ENCODE measurements around the gene SMS. TPM values are rescaled to one million over a fixed set of nuclear protein-coding genes. Genes with fewer than 3 reads are reported as not detected.
"Not testable (repeated sequence)": the region's sequence is repeated elsewhere in the genome, so short reads cannot be mapped to it uniquely, and the experiment has no call there.

The SMS gene
- total RNA-seq, 2 donors from 2014 or later, result 40.3 to 41.3 TPM

DNA sequence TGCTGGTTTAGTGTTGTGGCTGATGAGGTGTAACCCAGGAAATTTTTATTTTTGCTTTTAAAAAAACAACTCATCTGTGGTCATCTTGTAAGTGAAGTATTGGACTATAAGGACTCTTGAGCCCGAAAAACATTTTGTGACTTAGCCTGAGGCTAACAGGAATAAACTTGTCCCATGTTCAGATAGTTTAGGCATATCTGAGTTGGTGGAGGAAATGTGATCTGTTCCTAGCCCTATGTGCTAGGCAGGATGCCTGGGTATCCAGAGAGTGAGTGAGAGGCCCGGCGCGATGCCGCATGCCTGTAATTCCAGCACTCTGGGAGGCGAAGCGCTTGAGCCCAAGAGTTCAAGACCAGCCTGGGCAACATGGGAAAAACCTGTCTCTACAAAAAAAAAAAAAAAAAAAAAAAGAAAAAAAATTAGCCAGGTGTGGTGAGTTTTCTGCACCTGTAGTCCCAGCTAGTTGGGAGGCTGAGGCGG, 3.7 kb downstream of the SMS start:
- Histone ChIP-seq H3K4me1 (peaks cover 0 to 17% of the 10 kb centered on the region in 2 donors), H3K36me3 (no peaks in the 10 kb centered on the region), H3K9me3 (no peaks in the 10 kb centered on the region), H3K4me3 (no peak overlapping the region), H3K27me3 (no peaks in the 10 kb centered on the region), H3K27ac (peak overlapping the region; percentile 5 to 76)
- TF ChIP-seq, protein P1, sequence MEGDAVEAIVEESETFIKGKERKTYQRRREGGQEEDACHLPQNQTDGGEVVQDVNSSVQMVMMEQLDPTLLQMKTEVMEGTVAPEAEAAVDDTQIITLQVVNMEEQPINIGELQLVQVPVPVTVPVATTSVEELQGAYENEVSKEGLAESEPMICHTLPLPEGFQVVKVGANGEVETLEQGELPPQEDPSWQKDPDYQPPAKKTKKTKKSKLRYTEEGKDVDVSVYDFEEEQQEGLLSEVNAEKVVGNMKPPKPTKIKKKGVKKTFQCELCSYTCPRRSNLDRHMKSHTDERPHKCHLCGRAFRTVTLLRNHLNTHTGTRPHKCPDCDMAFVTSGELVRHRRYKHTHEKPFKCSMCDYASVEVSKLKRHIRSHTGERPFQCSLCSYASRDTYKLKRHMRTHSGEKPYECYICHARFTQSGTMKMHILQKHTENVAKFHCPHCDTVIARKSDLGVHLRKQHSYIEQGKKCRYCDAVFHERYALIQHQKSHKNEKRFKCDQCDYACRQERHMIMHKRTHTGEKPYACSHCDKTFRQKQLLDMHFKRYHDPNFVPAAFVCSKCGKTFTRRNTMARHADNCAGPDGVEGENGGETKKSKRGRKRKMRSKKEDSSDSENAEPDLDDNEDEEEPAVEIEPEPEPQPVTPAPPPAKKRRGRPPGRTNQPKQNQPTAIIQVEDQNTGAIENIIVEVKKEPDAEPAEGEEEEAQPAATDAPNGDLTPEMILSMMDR (IDR thresholded peaks at IDR 0.05), result no peak
- DNase-seq (ENCODE audit: low spot score), result no peak

DNA sequence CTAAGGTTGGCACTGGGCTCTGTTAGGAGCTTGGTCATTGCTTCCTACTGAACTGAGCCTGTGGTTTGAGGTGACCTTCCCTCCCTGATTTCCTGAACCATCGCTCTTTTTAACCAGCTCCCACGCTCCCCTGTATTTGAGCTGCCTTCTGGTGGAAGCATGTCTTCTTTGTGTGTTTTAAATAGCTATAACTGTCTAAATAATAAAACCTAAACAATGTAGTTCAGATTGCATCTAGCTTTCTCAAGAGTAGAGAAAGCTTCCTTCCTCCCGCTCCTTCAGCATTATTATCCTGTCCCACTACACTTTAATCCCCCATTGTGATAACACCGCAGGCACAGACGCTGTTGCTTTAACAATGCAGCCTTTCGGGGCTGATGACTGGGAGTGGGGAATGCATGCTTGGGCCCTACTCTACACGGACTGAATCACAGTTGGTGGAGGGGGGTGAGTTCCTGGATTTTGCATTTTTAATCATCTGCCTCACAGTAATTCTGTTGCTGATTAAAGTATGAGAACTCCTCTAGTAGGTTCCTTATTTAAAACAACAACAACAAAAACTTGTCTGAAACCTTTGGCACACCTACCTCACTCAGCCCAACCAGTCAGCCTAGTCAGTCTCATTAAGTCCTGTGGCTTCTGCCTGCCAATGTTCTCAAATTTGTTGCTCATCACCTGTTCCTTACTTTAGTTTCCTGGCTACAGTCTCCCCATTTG, 6.6 kb downstream of the SMS start:
- Histone ChIP-seq H3K27ac (peak overlapping the region in 1 of 2 donors; percentile 67), H3K9me3 (no peaks in the 10 kb centered on the region), H3K27me3 (no peaks in the 10 kb centered on the region), H3K4me1 (peaks cover 0 to 17% of the 10 kb centered on the region in 2 donors), H3K36me3 (no peaks in the 10 kb centered on the region), H3K4me3 (no peak overlapping the region)
- no peak for DNase-seq (ENCODE audit: low spot score)
- TF ChIP-seq, protein P1 (IDR thresholded peaks at IDR 0.05), result no peak

DNA sequence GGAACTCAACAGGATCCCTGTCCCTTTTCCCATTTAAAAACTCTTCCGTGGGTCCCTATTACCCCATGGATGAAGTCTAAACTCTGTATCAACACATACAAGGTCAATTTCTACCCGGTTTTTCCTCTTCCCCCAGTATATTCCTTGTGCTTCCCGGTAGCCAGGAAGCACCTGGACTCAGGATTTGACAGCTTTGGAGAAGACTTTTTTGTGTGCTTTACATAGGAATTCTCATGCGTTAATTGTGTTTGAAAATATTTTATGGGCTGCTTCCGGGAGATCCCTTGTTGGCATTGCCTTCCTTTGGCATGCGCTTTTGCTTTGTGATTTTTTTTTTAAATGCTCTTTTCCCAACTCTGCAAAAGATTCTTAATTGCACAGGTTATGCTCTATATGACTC, 7.2 kb downstream of the SMS start:
- no peaks in the 10 kb centered on the region for H3K9me3 ChIP-seq
- H3K4me1 ChIP-seq, result peaks cover 0 to 17% of the 10 kb centered on the region in 2 donors
- no peak overlapping the region for H3K4me3 ChIP-seq
- H3K27me3 ChIP-seq, result no peaks in the 10 kb centered on the region
- DNase-seq (ENCODE audit: low spot score), result no peak
- peak overlapping the region in 1 of 2 donors; percentile 67 for H3K27ac ChIP-seq
- TF ChIP-seq, protein P1 (IDR thresholded peaks at IDR 0.05), result no peak
- H3K36me3 ChIP-seq, result no peaks in the 10 kb centered on the region

DNA sequence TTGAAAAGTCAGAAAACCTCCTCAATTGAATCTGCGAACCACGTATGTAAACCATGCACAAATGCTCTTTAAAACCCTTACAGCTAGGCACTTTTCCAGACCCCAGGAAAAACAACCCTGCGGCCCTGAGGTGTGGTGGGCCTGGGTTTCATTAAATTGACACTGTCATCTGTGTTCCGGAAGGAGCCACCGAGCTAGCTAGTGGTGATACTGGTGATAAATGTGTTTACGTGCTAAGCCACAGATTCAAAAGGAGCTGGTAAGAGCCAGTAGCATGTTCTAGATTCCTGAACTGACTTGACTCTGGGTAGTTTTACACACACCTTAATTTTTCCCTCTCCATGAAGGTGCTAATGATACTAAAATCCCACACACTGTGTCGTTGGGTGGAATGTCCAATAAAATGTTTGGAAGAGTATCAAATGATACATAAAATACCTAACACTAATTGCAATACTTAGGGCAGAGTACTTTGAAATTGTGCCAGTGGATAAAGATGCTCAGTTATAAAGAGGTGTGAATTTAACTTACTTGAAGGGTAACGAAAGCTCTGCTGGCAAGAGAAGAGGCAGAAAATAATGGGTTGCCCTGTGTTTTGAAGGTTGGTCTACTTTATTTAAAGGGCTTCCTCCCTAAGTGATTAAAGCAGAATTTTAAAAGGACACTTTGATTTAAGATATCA, 8.5 kb downstream of the SMS start:
- TF ChIP-seq, protein P1 (IDR thresholded peaks at IDR 0.05), result no peak
- no peak for DNase-seq (ENCODE audit: low spot score)
- Histone ChIP-seq H3K4me1 (peaks cover 0 to 17% of the 10 kb centered on the region in 2 donors), H3K4me3 (no peak overlapping the region), H3K36me3 (no peaks in the 10 kb centered on the region), H3K27me3 (no peaks in the 10 kb centered on the region), H3K9me3 (no peaks in the 10 kb centered on the region), H3K27ac (peak overlapping the region in 1 of 2 donors; percentile 48)

DNA sequence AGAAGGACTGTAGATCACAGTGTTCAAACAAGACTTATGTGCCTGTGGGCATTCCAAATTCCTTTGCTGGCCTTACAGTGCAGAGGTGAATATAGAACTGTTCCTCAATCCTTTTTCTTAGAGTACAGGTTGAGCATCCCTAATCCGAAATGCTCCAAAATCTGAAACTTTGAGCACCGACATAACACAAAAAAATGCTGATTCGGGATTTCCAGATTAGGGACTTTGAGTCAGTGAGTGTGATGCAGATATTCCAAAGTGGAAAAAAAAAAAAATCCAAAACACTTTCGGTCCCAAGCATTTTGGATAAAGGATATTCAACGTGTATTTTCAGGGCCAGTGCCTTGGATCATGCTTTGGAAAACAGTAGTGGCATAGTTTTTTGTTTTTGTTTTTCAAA, 9.2 kb downstream of the SMS start:
- Histone ChIP-seq H3K27ac (peak overlapping the region in 1 of 2 donors; percentile 48), H3K27me3 (no peaks in the 10 kb centered on the region), H3K36me3 (no peaks in the 10 kb centered on the region), H3K9me3 (no peaks in the 10 kb centered on the region), H3K4me1 (peaks cover 0 to 14% of the 10 kb centered on the region in 2 donors), H3K4me3 (no peak overlapping the region)
- TF ChIP-seq, protein P1 (IDR thresholded peaks at IDR 0.05), result no peak
- no peak for DNase-seq (ENCODE audit: low spot score)

DNA sequence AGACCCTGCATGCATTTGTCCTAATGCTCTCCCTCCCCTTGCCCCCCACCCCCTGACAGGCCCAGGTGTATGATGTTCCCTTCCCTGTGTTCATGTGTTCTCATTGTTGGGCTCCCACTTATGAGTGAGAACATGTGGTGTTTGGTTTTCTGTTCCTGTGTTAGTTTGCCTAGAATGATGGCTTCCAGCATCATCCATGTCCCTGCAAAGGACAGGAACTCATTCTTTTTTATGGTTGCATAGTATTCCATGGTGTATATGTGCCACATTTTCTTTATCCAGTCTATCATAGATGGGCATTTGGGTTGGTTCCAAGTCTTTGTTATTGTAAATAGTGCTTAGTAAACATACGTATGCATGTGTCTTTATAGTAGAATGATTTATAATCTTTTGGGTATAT, 10.0 kb downstream of the SMS start:
- not testable (repeated sequence) for DNase-seq (ENCODE audit: low spot score); H3K9me3 ChIP-seq; H3K36me3 ChIP-seq; H3K4me3 ChIP-seq; H3K27ac ChIP-seq; H3K27me3 ChIP-seq
- peaks cover 0 to 11% of the 10 kb centered on the region in 2 donors for H3K4me1 ChIP-seq
